HG03442 (cell line): ENCODE measurements around the gene RAB1B.
"Not testable (repeated sequence)": the region's sequence is repeated elsewhere in the genome, so short reads cannot be mapped to it uniquely, and the experiment has no call there.

ENCODE experiments used
- ATAC-seq: cut with Tn5 transposase; IDR thresholded peaks from one replicate; pipeline ENCODE4 v1.9.1; 2021; ENCODE audit warnings: mild to moderate bottlenecking, moderate library complexity; ENCODE audit not compliant: unreplicated experiment

Gene RAB1B

GRCh38 chr11:66294626-66295620, 26.5 kb downstream of the RAB1B start:
- no peak for ATAC-seq

- ATAC-seq: no peak
Measured at GRCh38 chr11:66297610-66298009, 29.2 kb downstream of the RAB1B start.

- ATAC-seq: no peak
Measured at GRCh38 chr11:66299186-66299585, 30.7 kb downstream of the RAB1B start.

GRCh38 chr11:66302656-66303055, 34.2 kb downstream of the RAB1B start:
- ATAC-seq: no peak

GRCh38 chr11:66309475-66309874, 41.0 kb downstream of the RAB1B start:
- ATAC-seq: no peak

GRCh38 chr11:66310324-66310723, 41.9 kb downstream of the RAB1B start:
- ATAC-seq: no peak

- ATAC-seq: not testable (repeated sequence)
Measured at GRCh38 chr11:66310803-66311440, 42.5 kb downstream of the RAB1B start.

- ATAC-seq: no peak
Measured at GRCh38 chr11:66311470-66311964, 43.1 kb downstream of the RAB1B start.

- ATAC-seq: peak; percentile 66
Measured at GRCh38 chr11:66311965-66312548, 43.6 kb downstream of the RAB1B start.

- peak; percentile 62 for ATAC-seq
Measured at GRCh38 chr11:66312549-66313320, 44.3 kb downstream of the RAB1B start.

- ATAC-seq: no peak
Measured at GRCh38 chr11:66313321-66314185, 45.1 kb downstream of the RAB1B start.

GRCh38 chr11:66314186-66314501, 45.7 kb downstream of the RAB1B start:
- no peak for ATAC-seq

- no peak for ATAC-seq
Measured at GRCh38 chr11:66314561-66315497, 46.4 kb downstream of the RAB1B start.

GRCh38 chr11:66315498-66315885, 47.1 kb downstream of the RAB1B start:
- no peak for ATAC-seq

- no peak for ATAC-seq
Measured at GRCh38 chr11:66315921-66316811, 47.7 kb downstream of the RAB1B start.

GRCh38 chr11:66316849-66317251, 48.4 kb downstream of the RAB1B start, which contains the start of gene CD248:
TSS of gene CD248 (minus strand) at chr11:66317044. CDS start at chr11:66317027, 17 bp downstream.
- ATAC-seq: no peak

GRCh38 chr11:66317322-66317722, 48.9 kb downstream of the RAB1B start:
- no peak for ATAC-seq
